ENCODE data around the gene PATJ.
"Not testable (repeated sequence)": the region's sequence is repeated elsewhere in the genome, so short reads cannot be mapped to it uniquely, and the experiment has no call there.

Gene PATJ

DNA sequence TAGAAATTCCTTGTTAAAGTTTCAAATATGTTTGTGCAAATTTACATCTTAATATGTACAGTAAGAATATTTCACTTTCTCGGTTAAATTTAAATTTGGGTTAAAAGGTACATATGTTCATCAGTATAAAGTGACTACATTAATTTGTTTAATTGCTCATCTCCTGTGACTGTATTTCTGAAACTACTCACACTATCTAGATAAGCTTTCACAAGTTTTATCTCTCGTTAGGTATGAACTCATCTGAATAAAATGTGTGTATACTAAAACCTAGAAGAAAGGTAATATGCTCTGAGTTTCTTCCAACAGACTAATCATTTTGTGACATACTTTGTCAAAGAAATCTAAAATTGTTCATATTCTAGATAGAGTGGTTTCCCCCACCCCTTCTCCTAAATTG, 150.7 kb downstream of the PATJ start:
- no peak for DNase-seq

DNA sequence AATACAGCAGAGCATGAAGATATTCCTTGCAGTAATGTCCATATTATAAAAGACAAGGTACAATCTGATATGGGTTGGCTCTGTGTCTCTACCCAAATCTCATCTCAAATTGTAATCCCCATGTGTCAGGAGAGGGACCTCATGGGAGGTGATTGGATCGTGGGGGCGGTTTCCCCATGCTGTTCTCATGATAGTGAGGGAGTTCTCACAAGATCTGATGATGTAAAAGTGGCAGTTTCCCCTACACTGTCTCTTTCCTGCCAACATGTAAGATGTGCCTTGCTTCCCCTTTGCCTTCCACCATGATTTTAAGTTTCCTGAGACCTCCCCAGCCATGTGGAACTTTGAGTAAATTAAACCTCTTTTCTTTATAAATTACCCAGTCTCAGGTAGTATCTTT, 152.0 kb downstream of the PATJ start:
- not testable (repeated sequence) for DNase-seq

GRCh38 chr1:61895175-61895574, 152.9 kb downstream of the PATJ start:
- DNase-seq = no peak

- DNase-seq = no peak
Observed at GRCh38 chr1:61898658-61899057, 156.4 kb downstream of the PATJ start.

DNA sequence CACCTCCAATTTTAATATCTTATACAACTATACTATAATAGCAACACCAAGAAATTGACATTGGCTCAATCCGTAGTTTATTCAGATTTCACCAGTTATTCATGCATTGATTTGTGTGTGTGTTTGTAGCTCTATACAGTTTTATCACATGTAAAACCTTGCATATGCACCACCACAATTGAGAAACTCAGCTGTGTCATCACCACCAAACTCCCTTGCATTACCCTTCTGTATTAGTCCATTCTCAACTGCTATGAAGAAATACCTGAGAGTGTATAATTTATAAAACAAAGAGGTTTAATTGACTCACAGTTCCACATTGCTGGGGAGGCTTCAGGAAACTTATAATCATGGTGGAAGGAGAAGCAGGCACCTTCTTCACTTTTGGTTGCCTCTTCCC, 162.1 kb downstream of the PATJ start:
- DNase-seq = no peak

- DNase-seq = no peak
Observed at GRCh38 chr1:61907102-61907501, 164.8 kb downstream of the PATJ start.

- DNase-seq = no peak
Observed at GRCh38 chr1:61910035-61910434, 167.8 kb downstream of the PATJ start.

- DNase-seq = no peak
Observed at GRCh38 chr1:61914823-61915482, 172.7 kb downstream of the PATJ start.

DNA sequence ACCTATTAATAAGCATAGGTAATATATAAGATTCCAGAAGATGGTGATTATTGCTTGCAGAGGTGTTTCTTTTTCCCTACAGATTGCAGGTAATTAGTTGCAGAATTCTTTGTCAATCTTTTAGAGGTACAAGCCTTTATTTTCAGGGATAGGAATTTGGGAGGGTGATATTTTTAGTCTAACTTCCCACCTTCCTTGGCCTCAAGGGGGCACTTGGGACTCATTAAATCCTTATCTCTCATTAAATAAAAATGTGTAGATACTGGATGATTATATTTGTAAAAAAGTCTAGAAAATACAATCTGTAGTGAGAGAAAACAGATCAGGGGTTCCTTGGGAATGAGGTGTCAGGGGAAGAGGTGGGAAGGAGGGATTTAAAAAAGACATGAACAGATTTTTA, 179.2 kb downstream of the PATJ start:
- no peak for DNase-seq

GRCh38 chr1:61922950-61923480, 180.7 kb downstream of the PATJ start:
- no peak for DNase-seq

DNA sequence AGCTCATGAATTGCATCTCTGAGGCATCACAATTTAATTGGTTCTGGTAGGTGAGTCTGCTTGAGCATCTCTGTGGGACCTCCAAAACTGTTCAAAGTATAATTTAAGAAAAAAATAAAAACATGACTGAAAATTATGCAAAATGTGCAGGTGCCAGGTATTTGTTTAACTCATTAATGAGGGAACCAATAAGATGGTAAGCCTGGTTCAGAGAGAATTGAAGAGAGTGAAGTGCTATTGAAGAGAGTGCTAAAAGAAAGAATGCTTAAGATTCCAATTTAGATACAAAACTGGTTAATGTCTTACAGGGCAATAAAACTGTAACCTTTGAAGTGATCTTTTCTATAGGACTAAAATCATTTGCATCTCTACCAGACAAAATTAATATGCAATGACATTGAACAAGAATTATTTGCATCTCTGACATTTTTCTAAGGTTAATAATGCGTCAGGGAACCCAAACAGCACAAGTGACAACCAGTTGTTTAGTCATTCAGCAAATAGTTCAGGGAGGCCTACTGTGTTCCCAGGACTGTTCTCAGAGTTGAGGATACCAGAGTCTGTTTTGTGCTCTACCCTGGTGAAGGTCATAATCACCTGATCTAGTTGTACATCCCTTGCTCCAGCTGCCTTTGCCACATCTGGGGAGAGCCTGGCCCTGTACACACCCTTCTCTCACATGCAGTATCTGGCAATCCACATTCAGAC, 183.5 kb downstream of the PATJ start:
- DNase-seq = no peak

DNA sequence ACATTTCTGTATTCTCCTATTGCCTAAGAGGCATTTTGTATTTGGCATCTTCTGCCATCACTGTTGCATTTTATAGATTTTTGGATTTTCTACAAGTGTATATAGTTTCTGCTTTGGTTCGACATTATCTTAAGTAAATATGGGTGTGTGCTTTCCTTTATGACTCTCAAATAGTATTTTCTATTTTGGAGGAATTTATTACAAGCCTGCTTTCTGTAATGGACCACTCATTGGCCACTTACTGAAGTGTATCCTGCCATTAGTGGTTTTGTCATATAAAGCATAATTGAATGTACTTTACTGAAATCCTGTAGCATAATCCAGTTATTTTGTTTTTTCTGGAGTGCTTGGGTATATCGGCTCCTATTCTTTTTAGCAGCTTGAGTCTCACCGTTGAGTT, 184.3 kb downstream of the PATJ start:
- no peak for DNase-seq

GRCh38 chr1:61930116-61930645, 187.9 kb downstream of the PATJ start:
- no peak for DNase-seq

DNA sequence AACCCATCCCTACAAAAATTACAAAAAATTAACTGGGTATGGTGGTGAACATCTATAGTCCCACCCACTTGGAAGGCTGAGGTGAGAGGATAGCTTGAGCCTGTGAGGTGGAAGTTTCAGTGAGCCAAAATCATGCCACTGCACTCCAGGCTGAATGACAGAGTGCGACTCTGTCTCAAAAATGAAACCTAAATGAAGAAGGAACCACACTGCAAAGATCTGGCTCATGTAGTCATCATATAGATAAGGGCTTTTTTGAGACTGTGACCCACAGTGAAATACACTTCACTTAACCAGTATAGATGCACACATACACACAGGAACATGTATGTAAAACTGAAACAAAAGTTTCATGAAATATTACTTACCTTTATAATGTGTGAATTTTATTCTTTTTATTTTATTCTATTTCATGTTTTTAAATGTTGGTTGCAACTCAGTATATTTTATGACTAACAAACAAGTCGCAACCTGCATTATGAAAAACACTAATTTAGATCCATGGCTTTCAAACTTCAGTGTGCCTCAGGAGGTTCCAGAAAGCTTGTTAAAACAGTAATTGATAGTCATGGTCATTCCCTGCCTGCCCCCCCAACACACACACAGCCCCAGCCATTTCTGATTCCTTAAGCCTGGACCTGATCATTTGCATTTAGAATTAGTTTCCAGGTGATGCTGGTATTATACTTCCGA, 189.5 kb downstream of the PATJ start:
- DNase-seq = no peak

DNA sequence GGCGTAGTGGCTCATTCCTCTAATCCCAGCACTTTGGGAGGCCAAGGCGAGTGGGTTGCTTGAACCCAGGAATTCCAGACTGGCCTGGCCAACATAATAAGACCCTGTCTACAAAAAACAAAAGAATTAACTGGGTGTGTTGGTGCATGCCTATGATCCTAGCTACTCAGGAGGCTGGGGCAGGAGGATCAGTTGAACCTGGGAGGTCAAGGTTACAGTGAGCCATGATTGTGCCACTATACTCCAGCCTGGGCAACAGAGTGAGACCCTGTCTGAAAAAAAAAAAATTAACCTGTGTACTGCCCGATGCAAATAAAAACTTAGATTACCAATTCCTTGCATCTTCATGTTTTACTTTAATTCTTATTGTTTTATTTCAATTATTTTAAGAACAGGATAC, 193.2 kb downstream of the PATJ start:
- no peak for DNase-seq

DNA sequence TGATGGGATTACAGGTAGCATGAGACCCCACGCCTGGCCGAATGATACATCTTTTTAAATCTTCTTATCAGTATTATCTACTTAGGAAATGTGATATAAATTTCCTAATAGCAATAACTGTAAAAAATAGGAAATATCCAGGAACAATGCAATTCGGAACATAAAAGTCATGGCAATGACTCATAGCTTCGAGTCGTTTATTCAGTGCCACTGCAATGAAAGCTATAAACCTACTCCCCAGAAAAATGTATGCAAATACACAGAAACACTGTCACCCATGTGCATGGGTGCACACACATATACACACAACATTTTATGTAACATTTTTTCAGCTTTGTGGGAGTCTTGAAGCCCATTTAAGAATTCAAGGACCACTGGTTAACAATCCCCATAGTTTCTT, 194.6 kb downstream of the PATJ start:
- no peak for DNase-seq

GRCh38 chr1:61941794-61942193, 199.5 kb downstream of the PATJ start:
- DNase-seq = no peak

GRCh38 chr1:61942856-61943255, 200.6 kb downstream of the PATJ start:
- DNase-seq = no peak

DNA sequence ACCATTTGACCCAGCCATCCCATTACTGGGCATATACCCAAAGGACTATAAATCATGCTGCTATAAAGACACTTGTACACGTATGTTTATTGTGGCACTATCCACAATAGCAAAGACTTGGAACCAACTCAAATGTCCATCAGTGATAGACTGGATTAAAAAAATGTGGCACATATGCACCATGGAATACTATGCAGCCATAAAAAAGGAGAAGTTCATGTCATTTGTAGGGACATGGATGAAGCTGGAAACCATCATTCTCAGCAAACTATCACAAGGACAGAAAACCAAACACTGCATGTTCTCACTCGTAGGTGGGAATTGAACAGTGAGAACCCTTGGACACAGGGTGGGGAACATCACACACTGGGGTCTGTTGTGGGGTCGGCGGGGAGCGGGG, 206.4 kb downstream of the PATJ start:
- not testable (repeated sequence) for DNase-seq

DNA sequence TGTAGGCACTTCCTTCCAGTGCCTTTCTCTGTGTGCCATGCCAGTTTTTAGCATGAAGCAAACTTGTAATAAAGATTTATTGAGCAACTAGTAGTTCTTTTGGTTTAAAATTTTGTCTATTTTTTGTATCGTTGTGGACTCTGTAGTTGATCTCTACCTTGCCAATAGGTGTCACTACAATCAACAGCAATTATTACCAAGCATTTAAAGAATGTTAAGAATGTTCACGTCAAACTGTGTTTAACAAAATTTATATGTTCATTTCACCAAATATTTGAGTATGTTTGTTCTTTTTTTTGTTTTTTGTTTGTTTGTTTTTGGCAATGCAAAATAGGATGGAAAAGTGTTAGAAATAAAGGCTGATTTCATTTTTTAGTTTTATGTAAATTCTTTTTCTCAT, 208.1 kb downstream of the PATJ start:
- no peak for DNase-seq

GRCh38 chr1:61951731-61952580, 209.7 kb downstream of the PATJ start:
- DNase-seq = no peak

GRCh38 chr1:61952675-61953074, 210.4 kb downstream of the PATJ start:
- no peak for DNase-seq
